SK-N-SH (cell line): ENCODE results near the gene TGFBR3. TPM values are rescaled to one million over a fixed set of nuclear protein-coding genes. Genes with fewer than 3 reads are reported as not detected.

Experiments used
- CTCF ChIA-PET: fragments of 300-600, 350-600 bp; formaldehyde crosslinking; extraction: SDS; loops from one replicate; lab custom pipeline; 2021; lab: Yijun Ruan, JAX
- POLR2A ChIA-PET: fragments of 350-600 bp; sonication (Branson Sonifier 250); formaldehyde crosslinking; extraction: SDS; loops from one replicate; lab custom pipeline; 2020; ENCODE audit warnings: antibody characterized with exemption, inconsistent platforms; lab: Yijun Ruan, JAX
- DNase-seq: peaks from one replicate; pipeline ENCODE4 v3.0.0; 2012
- H2AFZ ChIP-seq: fragments of 200-600 bp; sonication (generic); 2 replicates; pipeline ENCODE4 v1.8.1; 2016; ENCODE audit warnings: antibody characterized with exemption, mild to moderate bottlenecking, low read depth
- H3F3A ChIP-seq: fragments of 200-600 bp; sonication (generic); replicated peaks from 2 replicates; pipeline ENCODE3; 2016; ENCODE audit warnings: antibody characterized with exemption, mild to moderate bottlenecking; ENCODE audit not compliant: insufficient read depth
- H3K27ac ChIP-seq, 2 experiments: fragments of 200-500 bp in 1 of 2; fragments of 200-600 bp in 1 of 2; sonication (Bioruptor generic) in 1 of 2; sonication (generic), shearing (Covaris generic) in 1 of 2; 2 replicates each; pipeline versions ENCODE4 v1.5.1 to v1.6.1; 2014 to 2016; ENCODE audit warnings: low read depth in 2 of 2, inconsistent platforms in 1 of 2, low read length in 1 of 2, mild to moderate bottlenecking in 1 of 2, mixed read lengths in 1 of 2
- H3K27me3 ChIP-seq: fragments of 200-600 bp; sonication (generic), shearing (Covaris generic); 2 replicates; pipeline ENCODE4 v1.6.1; 2016; ENCODE audit warnings: mixed run types; ENCODE audit not compliant: insufficient read depth
- H3K36me3 ChIP-seq, 2 experiments: fragments of 200-500 bp in 1 of 2; fragments of 200-600 bp in 1 of 2; sonication (Bioruptor generic) in 1 of 2; sonication (generic) in 1 of 2; replicated peaks in 1 of 2; 2 replicates each; pipeline versions ENCODE3 to v1.5.1; 2014 to 2016; ENCODE audit warnings: low read length in 1 of 2, mild to moderate bottlenecking in 1 of 2; ENCODE audit not compliant: insufficient read depth in 2 of 2, control insufficient read depth in 1 of 2
- H3K4me1 ChIP-seq, 2 experiments: fragments of 200-500 bp in 1 of 2; fragments of 200-600 bp in 1 of 2; sonication (Bioruptor generic) in 1 of 2; sonication (generic), shearing (Covaris generic) in 1 of 2; 2 replicates each; pipeline versions ENCODE4 v1.5.1 to v1.6.1; 2014 to 2016; ENCODE audit warnings: low read depth in 1 of 2, low read length in 1 of 2, mixed run types in 1 of 2; ENCODE audit not compliant: insufficient read depth in 2 of 2, control insufficient read depth in 1 of 2
- H3K4me2 ChIP-seq: fragments of 200-600 bp; sonication (generic), shearing (Covaris generic); 2 replicates; pipeline ENCODE4 v1.6.1; 2017; ENCODE audit warnings: mixed run types
- H3K4me3 ChIP-seq, 2 experiments: fragments of 200-500 bp in 1 of 2; fragments of 200-600 bp in 1 of 2; sonication (Bioruptor generic) in 1 of 2; sonication (generic), shearing (Covaris generic) in 1 of 2; 2 replicates each; pipeline versions ENCODE4 v1.5.1 to v1.8.1; 2014 to 2016; ENCODE audit warnings: low read depth in 2 of 2, inconsistent platforms in 1 of 2, low read length in 1 of 2, mild to moderate bottlenecking in 1 of 2, mixed read lengths in 1 of 2, moderate library complexity in 1 of 2
- H3K79me2 ChIP-seq: fragments of 200-600 bp; sonication (generic); 2 replicates; pipeline ENCODE4 v1.8.1; 2017; ENCODE audit warnings: mild to moderate bottlenecking; ENCODE audit not compliant: insufficient read depth
- H3K9ac ChIP-seq: fragments of 200-600 bp; sonication (generic); 2 replicates; pipeline ENCODE4 v1.6.1; 2017; ENCODE audit warnings: mixed run types
- H3K9me2 ChIP-seq: fragments of 200-600 bp; sonication (generic); 2 replicates; pipeline ENCODE4 v1.6.1; 2017; ENCODE audit warnings: mixed run types
- H3K9me3 ChIP-seq: fragments of 200-600 bp; sonication (generic); 2 replicates; pipeline ENCODE4 v1.6.1; 2017; ENCODE audit warnings: mixed run types, mild to moderate bottlenecking, moderate library complexity
- H4K20me1 ChIP-seq: fragments of 200-600 bp; sonication (generic); 2 replicates; pipeline ENCODE4 v1.6.1; 2017; ENCODE audit warnings: mild to moderate bottlenecking, mixed run types; ENCODE audit not compliant: insufficient read depth
- CHD2 ChIP-seq: fragments of 150-350 bp; IDR thresholded peaks from 2 replicates; pipeline ENCODE4 v1.6.1; 2018; ENCODE audit warnings: low read length; ENCODE audit not compliant: partially characterized antibody
- GABPA ChIP-seq: IDR thresholded peaks from 2 replicates; pipeline ENCODE4 v1.4.0; 2012; ENCODE audit warnings: low read depth, mild to moderate bottlenecking
- NFIC ChIP-seq: IDR thresholded peaks from 2 replicates; pipeline ENCODE4 v1.4.0; 2012; ENCODE audit warnings: borderline replicate concordance
- NRF1 ChIP-seq: IDR thresholded peaks from 2 replicates; pipeline ENCODE4 v1.6.1; 2012; ENCODE audit warnings: low read depth, mild to moderate bottlenecking, low read length
- PBX3 ChIP-seq: IDR thresholded peaks from 2 replicates; pipeline ENCODE4; 2012
- RCOR1 ChIP-seq: fragments of 150-350 bp; IDR thresholded peaks from 2 replicates; pipeline ENCODE4 v1.6.1; 2017; ENCODE audit warnings: antibody characterized with exemption, low read length
- REST ChIP-seq: IDR thresholded peaks from 2 replicates; pipeline ENCODE4 v1.6.1; 2012; ENCODE audit warnings: mild to moderate bottlenecking, low read depth, low read length, moderate library complexity
- SMC3 ChIP-seq: IDR thresholded peaks from 2 replicates; pipeline ENCODE4 v1.6.1; 2012; ENCODE audit warnings: low read depth, low read length, improper control_type of control experiment
- WGBS: methylation state at CpG from one replicate; pipeline ENCODE4 v1.1.6; 2017; ENCODE audit warnings: low lambda C conversion rate; 5-methylcytosine and 5-hydroxymethylcytosine counted together
- polyA plus RNA-seq, 3 experiments: library from polyadenylated mRNA; depleted of rRNA; stranded (reverse); fragments of >200 nt; gene quantifications; 2 replicates each; pipeline ENCODE4 v1.2.3, GENCODE V29; 2012

The TGFBR3 gene
- polyA plus RNA-seq, 1 of the 3 experiments (the other 2 are of a cell fraction) = 0.07 TPM

- no peak for TF ChIP-seq REST
Observed at GRCh38 chr1:91821126-91821868, 64.7 kb downstream of the TGFBR3 start (continued).

- Histone ChIP-seq H3K9me2 (no peaks in the 10 kb centered on the region), H3K79me2 (no peaks in the 10 kb centered on the region), H4K20me1 (no peaks in the 10 kb centered on the region), H3K27ac (no peak overlapping the region), H3K4me3 (no peak overlapping the region), H3K4me1 (no peaks in the 10 kb centered on the region), H3K9ac (no peak overlapping the region), H2AFZ (no peak overlapping the region), H3K27me3 (peaks cover 27% of the 10 kb centered on the region; the same call in 1 of the 2 replicates), H3F3A (no peaks in the 10 kb centered on the region), H3K4me2 (no peak overlapping the region), H3K9me3 (no peaks in the 10 kb centered on the region), H3K36me3 (no peaks in the 10 kb centered on the region)
- no peak for DNase-seq
- POLR2A ChIA-PET = no interaction called here
- 20% methylated on average over 10 of the region's 11 CpGs for WGBS
- TF ChIP-seq PBX3 (no peak), SMC3 (no peak), GABPA (no peak), REST (no peak), NFIC (no peak), RCOR1 (no peak), NRF1 (no peak), CHD2 (no peak)
- CTCF ChIA-PET = no interaction called here
Observed at GRCh38 chr1:91819038-91819788, 66.7 kb downstream of the TGFBR3 start.
